GM18511 (cell line): Measurements from ENCODE around the gene TECPR2.

Experiments used
- ATAC-seq: cut with Tn5 transposase; IDR thresholded peaks from one replicate; pipeline ENCODE4 v1.9.1; 2021; ENCODE audit warnings: mild to moderate bottlenecking, moderate library complexity; ENCODE audit not compliant: unreplicated experiment

TECPR2 gene

GRCh38 chr14:102421411-102422057 lies 58.8 kb downstream of the TECPR2 start:
- no peak for ATAC-seq

GRCh38 chr14:102424520-102424919 lies 61.8 kb downstream of the TECPR2 start:
- no peak for ATAC-seq

- ATAC-seq = no peak
Observed at GRCh38 chr14:102424923-102425322, 62.2 kb downstream of the TECPR2 start.

GRCh38 chr14:102426796-102427195 lies 64.1 kb downstream of the TECPR2 start:
- ATAC-seq = no peak

- ATAC-seq = no peak
Observed at GRCh38 chr14:102427642-102428041, 64.9 kb downstream of the TECPR2 start.

GRCh38 chr14:102430212-102430908 lies 67.6 kb downstream of the TECPR2 start:
- no peak for ATAC-seq

- ATAC-seq = no peak
Observed at GRCh38 chr14:102431751-102432150, 69.0 kb downstream of the TECPR2 start.

GRCh38 chr14:102434647-102435175 lies 72.0 kb downstream of the TECPR2 start:
- no peak for ATAC-seq

GRCh38 chr14:102437997-102438915 lies 75.5 kb downstream of the TECPR2 start:
- ATAC-seq = no peak

GRCh38 chr14:102439556-102439955 lies 76.8 kb downstream of the TECPR2 start:
- no peak for ATAC-seq

GRCh38 chr14:102440392-102440791 lies 77.7 kb downstream of the TECPR2 start:
- no peak for ATAC-seq

GRCh38 chr14:102442241-102443211 lies 79.8 kb downstream of the TECPR2 start:
- ATAC-seq = no peak

- no peak for ATAC-seq
Observed at GRCh38 chr14:102445066-102445465, 82.3 kb downstream of the TECPR2 start.

GRCh38 chr14:102445641-102446040 lies 82.9 kb downstream of the TECPR2 start:
- no peak for ATAC-seq

- ATAC-seq = no peak
Observed at GRCh38 chr14:102450206-102451063, 87.7 kb downstream of the TECPR2 start.

GRCh38 chr14:102451064-102451352 lies 88.3 kb downstream of the TECPR2 start:
- no peak for ATAC-seq

GRCh38 chr14:102452302-102452701 lies 89.6 kb downstream of the TECPR2 start:
- no peak for ATAC-seq

GRCh38 chr14:102454711-102455110 lies 92.0 kb downstream of the TECPR2 start:
- no peak for ATAC-seq

- no peak for ATAC-seq
Observed at GRCh38 chr14:102457509-102457908, 94.8 kb downstream of the TECPR2 start.
